Transverse colon (tissue), 4 donors: ENCODE data around the gene THSD7A. TPM values are rescaled to one million over a fixed set of nuclear protein-coding genes. Genes with fewer than 3 reads are reported as not detected.

Source experiments
- DNase-seq: peaks from one replicate; pipeline ENCODE4 v3.0.0-alpha.2; 2019
- H3K27ac ChIP-seq, 4 donors: fragments of 200-600 bp; sonication (generic); 2 replicates each; pipeline ENCODE4 v1.5.1; 2016 to 2018; ENCODE audit warnings: inconsistent platforms in 4 of 4
- H3K27me3 ChIP-seq: fragments of 200-600 bp; sonication (generic); 2 replicates; pipeline ENCODE4 v1.5.1; 2017; ENCODE audit warnings: inconsistent platforms
- H3K36me3 ChIP-seq, 4 donors: fragments of 200-600 bp; sonication (generic); 2 replicates each; pipeline ENCODE4 v1.5.1; 2017 to 2019; ENCODE audit warnings: inconsistent platforms in 4 of 4
- H3K4me1 ChIP-seq, 4 donors: fragments of 200-600 bp; sonication (generic); 2 replicates each; pipeline ENCODE4 v1.5.1; 2017 to 2020; ENCODE audit warnings: inconsistent platforms in 4 of 4
- H3K4me3 ChIP-seq, 4 donors: fragments of 200-600 bp; sonication (generic); 1 replicate in 1 of 4; 2 replicates in 3 of 4; pipeline versions ENCODE4 v1.5.1 to v1.6.1; 2017 to 2019; ENCODE audit warnings: inconsistent platforms in 4 of 4
- H3K9me3 ChIP-seq, 2 donors: fragments of 200-600 bp; sonication (generic); 2 replicates each; pipeline ENCODE4 v1.5.1; 2017 to 2019; ENCODE audit warnings: inconsistent platforms in 2 of 2
- EP300 ChIP-seq: sonication (generic); formaldehyde crosslinking; IDR thresholded peaks from one replicate; pipeline ENCODE4 v1.6.1; 2017; ENCODE audit warnings: antibody characterized with exemption, low read depth
- POLR2A ChIP-seq: fragments of 450-650 bp; IDR thresholded peaks from one replicate; pipeline ENCODE4 v1.6.1; 2016; ENCODE audit warnings: antibody characterized with exemption, mild to moderate bottlenecking, moderate library complexity
- POLR2AphosphoS5 ChIP-seq, 3 donors: sonication (generic); formaldehyde crosslinking; IDR thresholded peaks; one replicate each; pipeline ENCODE4 v1.6.1; 2016; ENCODE audit warnings: antibody characterized with exemption in 3 of 3
- WGBS, 2 donors: methylation state at CpG; one replicate each; pipeline ENCODE4 v1.1.5; 2018; ENCODE audit warnings: low coverage in 1 of 2; 5-methylcytosine and 5-hydroxymethylcytosine counted together
- in situ Hi-C, 4 donors: fragments of 200-750 bp; cut with MboI; loops; one replicate each; pipeline versions ENCODE4 v1.15.0 to v1.15.1; 2017; ENCODE audit warnings: low sequenced_read_pairs in 3 of 4, low pct_ligation_motif_present in 1 of 4, low pct_unique_long_range_greater_than_20kb in 1 of 4
- intact Hi-C: fragments of 100-400 bp; cut with DNase I; formaldehyde crosslinking; loops from one replicate; pipeline ENCODE4 v1.15.1; 2023; ENCODE audit warnings: low total_unique reads
- total RNA-seq, 4 donors: library from RNA; depleted of rRNA; stranded (reverse); fragments of >200 nt; gene quantifications; one replicate each; pipeline ENCODE4 v1.1.0, GENCODE V29; 2016
- TF ChIP-seq, protein P1 (sequence below), 5 experiments: fragments of 200-600 bp in 3 of 5; fragments of 450-650 bp in 2 of 5; sonication (generic) in 3 of 5; IDR thresholded peaks; 1 replicate in 2 of 5; 2 replicates in 3 of 5; pipeline ENCODE4 v1.5.1; 2016 to 2017; ENCODE audit warnings: antibody characterized with exemption in 5 of 5, inconsistent platforms in 3 of 5, mild to moderate bottlenecking in 2 of 5, moderate library complexity in 1 of 5

THSD7A gene
- total RNA-seq, 4 donors from 2014 or later: 1.9 to 18.9 (median 2.0) TPM

DNA sequence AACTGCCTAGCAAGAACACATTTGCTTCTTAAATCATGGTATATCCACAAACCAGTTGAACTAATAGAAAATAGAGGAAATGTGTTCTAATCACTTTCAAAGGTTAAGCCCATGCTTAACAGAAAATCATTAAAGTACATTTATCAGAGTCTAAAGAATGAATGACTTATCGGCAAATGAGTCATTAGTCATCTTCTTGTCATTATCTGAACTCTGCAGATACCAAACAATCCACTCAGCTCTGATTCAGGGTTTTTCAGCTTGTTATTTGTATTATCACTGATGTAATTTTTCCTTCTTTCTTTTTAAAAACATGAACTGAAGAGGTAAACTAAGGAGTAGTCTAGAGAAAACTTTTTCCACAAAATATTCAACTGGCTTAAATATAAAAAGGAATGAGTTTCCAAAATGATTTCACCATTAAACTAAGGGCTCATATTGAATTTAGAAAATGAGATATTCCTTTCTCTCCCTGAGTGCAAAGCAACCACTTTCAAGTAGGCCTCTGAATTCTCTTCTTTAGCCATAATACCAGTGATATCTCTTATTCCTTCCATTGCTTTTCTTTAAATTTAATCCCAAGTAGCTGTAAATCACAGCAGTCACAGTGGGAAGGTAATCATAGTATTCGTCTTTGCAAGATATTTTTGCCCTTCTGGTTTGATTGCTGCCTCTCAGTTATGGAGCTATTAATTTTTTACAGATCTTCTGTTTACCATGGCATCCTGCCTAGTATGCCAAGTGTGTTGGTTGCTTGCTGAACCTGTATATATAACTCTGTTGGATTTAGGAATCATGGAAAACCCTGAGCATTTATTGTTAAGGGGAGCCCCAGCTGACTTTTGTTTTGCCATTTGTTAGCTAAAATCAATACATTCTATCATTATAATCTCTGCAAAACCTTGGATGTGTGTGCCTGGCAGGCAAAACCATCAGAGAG, 125.1 kb downstream of the THSD7A start:
- intact Hi-C loops (no loop called here), in situ Hi-C loops (no loop called here)
- H3K27ac ChIP-seq: no peak overlapping the region

DNA sequence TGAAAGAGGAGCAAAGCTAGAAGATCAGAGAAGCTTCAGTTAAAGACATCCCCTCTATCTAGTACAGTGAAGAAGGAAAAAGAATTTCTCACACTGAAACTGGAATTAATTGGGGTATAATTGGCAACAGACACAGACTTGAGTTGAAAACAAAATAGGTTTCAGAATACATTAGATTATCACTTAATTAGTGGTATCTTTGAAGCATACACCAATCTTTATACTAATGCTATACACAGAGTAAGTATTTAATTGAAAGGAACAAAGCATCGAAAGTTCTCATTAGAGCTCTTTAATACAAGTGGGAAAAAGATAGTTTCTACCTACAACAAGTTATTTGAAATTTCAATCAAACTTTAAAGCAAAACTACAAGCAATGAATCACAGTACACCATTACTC, 128.2 kb downstream of the THSD7A start:
- no peak for DNase-seq
- H3K27me3 ChIP-seq: no peaks in the 10 kb centered on the region
- H3K36me3 ChIP-seq: no peaks in the 10 kb centered on the region
- no peak for TF ChIP-seq POLR2A
- no peak for TF ChIP-seq POLR2AphosphoS5 (IDR thresholded peaks at IDR 0.05)
- TF ChIP-seq, protein P1, sequence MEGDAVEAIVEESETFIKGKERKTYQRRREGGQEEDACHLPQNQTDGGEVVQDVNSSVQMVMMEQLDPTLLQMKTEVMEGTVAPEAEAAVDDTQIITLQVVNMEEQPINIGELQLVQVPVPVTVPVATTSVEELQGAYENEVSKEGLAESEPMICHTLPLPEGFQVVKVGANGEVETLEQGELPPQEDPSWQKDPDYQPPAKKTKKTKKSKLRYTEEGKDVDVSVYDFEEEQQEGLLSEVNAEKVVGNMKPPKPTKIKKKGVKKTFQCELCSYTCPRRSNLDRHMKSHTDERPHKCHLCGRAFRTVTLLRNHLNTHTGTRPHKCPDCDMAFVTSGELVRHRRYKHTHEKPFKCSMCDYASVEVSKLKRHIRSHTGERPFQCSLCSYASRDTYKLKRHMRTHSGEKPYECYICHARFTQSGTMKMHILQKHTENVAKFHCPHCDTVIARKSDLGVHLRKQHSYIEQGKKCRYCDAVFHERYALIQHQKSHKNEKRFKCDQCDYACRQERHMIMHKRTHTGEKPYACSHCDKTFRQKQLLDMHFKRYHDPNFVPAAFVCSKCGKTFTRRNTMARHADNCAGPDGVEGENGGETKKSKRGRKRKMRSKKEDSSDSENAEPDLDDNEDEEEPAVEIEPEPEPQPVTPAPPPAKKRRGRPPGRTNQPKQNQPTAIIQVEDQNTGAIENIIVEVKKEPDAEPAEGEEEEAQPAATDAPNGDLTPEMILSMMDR (IDR thresholded peaks at IDR 0.05): no peak
- no peak for TF ChIP-seq EP300
- 80 to 83% methylated on average over 1 of the region's 1 CpG for WGBS, 2 donors
- no peaks in the 10 kb centered on the region for H3K9me3 ChIP-seq
- intact Hi-C loops: no loop called here
- H3K27ac ChIP-seq: no peak overlapping the region
- no peak overlapping the region for H3K4me3 ChIP-seq
- peaks cover 0 to 20% (median 8%) of the 10 kb centered on the region in 4 donors for H3K4me1 ChIP-seq
- in situ Hi-C loops: no loop called here

More for the DNA sequence above, 125.1 kb downstream of the THSD7A start:
- 58 to 65% methylated on average over 2 of the region's 2 CpGs for WGBS, 2 donors
- Histone ChIP-seq H3K36me3 (no peaks in the 10 kb centered on the region), H3K4me3 (no peak overlapping the region), H3K9me3 (no peaks in the 10 kb centered on the region), H3K4me1 (peaks cover 0 to 20% (median 8%) of the 10 kb centered on the region in 4 donors), H3K27me3 (no peaks in the 10 kb centered on the region)
- TF ChIP-seq EP300 (no peak), POLR2A (no peak), POLR2AphosphoS5 (IDR thresholded peaks at IDR 0.05) (no peak)
- TF ChIP-seq, protein P1 (IDR thresholded peaks at IDR 0.05): no peak
- DNase-seq: peak; percentile 8

DNA sequence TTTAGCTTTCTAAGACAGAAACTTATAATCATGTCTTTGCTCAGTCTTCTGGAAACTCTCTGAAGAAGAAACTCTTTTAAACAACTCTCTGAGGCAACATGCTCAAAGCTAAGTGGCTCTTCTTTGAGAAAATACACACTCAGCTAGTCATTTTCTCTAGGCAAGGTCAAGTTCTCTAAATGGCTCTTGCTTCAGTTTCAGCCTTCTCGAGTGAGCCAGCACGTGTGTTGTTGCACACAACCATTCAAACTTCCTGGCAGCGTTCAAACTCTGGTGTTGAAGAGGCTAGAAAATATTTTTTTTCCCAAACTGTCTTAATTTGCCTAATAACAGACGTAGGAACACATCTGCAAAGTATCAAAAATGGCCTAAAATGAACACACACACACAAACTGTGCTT, 129.1 kb downstream of the THSD7A start:
- Histone ChIP-seq H3K27me3 (no peaks in the 10 kb centered on the region), H3K4me3 (no peak overlapping the region), H3K4me1 (peaks cover 0 to 14% (median 6%) of the 10 kb centered on the region in 4 donors), H3K36me3 (no peaks in the 10 kb centered on the region), H3K9me3 (no peaks in the 10 kb centered on the region), H3K27ac (no peak overlapping the region)
- DNase-seq: no peak
- no peak for TF ChIP-seq EP300
- TF ChIP-seq, protein P1 (IDR thresholded peaks at IDR 0.05): no peak
- TF ChIP-seq POLR2AphosphoS5 (IDR thresholded peaks at IDR 0.05): no peak
- TF ChIP-seq POLR2A: no peak
- intact Hi-C loops: no loop called here
- in situ Hi-C loops: no loop called here
- WGBS, 2 donors: 62 to 69% methylated on average over 4 of the region's 4 CpGs

DNA sequence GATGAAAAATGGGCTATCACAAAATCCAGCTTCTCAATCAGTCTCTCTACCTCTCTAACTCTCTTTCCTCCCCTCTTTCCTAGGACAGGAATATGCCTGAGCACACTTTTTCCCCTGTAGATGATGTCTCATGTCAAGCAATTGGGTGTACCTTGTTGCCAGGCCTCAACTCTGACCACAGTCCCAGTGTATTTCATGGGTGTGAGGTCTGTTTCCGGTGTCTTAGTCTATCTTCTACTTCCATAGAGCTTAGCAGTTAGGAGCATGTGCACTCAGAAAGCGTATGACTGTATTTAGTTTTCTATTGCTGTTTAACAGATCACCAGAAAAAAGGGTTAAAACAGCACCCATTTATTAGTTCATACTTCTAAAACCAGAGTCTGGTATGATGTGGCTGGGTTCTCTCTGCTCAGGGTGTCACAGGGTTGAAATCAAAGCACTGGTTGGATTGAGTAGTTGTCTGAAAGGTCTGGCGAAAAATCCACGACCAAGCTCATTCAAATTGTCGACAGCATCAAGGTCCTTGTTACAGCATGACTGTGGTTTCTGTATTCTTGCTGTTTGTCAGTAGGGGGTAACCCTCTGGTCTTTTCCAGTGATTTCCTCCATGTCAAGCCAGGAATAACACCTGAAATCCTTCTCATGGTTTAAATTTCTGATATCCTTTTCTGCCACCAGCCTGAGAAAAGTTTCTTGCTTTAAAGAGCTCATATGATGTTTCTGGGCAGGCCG, 130.0 kb downstream of the THSD7A start:
- H3K4me3 ChIP-seq: no peak overlapping the region
- no peak for DNase-seq
- in situ Hi-C loops: no loop called here
- H3K36me3 ChIP-seq: no peaks in the 10 kb centered on the region
- WGBS, 2 donors: 50 to 80% methylated on average over 2 to 6 of the region's 6 CpGs
- H3K27me3 ChIP-seq: no peaks in the 10 kb centered on the region
- H3K27ac ChIP-seq: no peak overlapping the region
- no peaks in the 10 kb centered on the region for H3K9me3 ChIP-seq
- intact Hi-C loops: no loop called here
- TF ChIP-seq, protein P1 (IDR thresholded peaks at IDR 0.05): no peak
- no peak for TF ChIP-seq POLR2A
- no peak for TF ChIP-seq EP300
- TF ChIP-seq POLR2AphosphoS5 (IDR thresholded peaks at IDR 0.05): no peak
- peaks cover 0 to 4% (median 2%) of the 10 kb centered on the region in 4 donors for H3K4me1 ChIP-seq
